Mesenchymal stem cell (in vitro differentiated cells and primary cell): ENCODE results near the gene PRDM12.

ENCODE experiments used
- DNase-seq: peaks from one replicate; pipeline ENCODE4 v3.0.0-alpha.2; 2013
- H2AFZ ChIP-seq: one replicate; pipeline ENCODE4 v1.6.1; 2013; ENCODE audit warnings: low read depth, mild to moderate bottlenecking, control low read depth, inconsistent platforms, low read length, moderate library complexity
- H2AK5ac ChIP-seq: 2 replicates; pipeline ENCODE4 v1.6.1; 2013; ENCODE audit warnings: low read length, moderate library complexity, mild to moderate bottlenecking, inconsistent platforms; ENCODE audit not compliant: severe bottlenecking
- H2BK120ac ChIP-seq: one replicate; pipeline ENCODE4 v1.6.1; 2013; ENCODE audit warnings: low read depth, mild to moderate bottlenecking, inconsistent platforms, low read length, moderate library complexity
- H2BK12ac ChIP-seq, 2 experiments: one replicate each; pipeline ENCODE4 v1.6.1; 2013; ENCODE audit warnings: inconsistent platforms in 2 of 2, low read length in 2 of 2, mild to moderate bottlenecking in 2 of 2, moderate library complexity in 2 of 2, control low read depth in 1 of 2
- H2BK15ac ChIP-seq: one replicate; pipeline ENCODE4 v1.6.1; 2013; ENCODE audit warnings: mild to moderate bottlenecking, low read depth, inconsistent platforms; ENCODE audit not compliant: poor library complexity, severe bottlenecking
- H2BK5ac ChIP-seq: 2 replicates; pipeline ENCODE4 v1.6.1; 2013; ENCODE audit warnings: low read depth, mild to moderate bottlenecking, low read length, control low read depth, inconsistent platforms; ENCODE audit not compliant: poor library complexity, severe bottlenecking
- H3K14ac ChIP-seq, 2 experiments: one replicate each; pipeline ENCODE4 v1.6.1; 2013; ENCODE audit warnings: inconsistent platforms in 2 of 2, low read length in 2 of 2, control low read depth in 1 of 2, mild to moderate bottlenecking in 1 of 2, moderate library complexity in 1 of 2
- H3K18ac ChIP-seq, 2 experiments: one replicate each; pipeline ENCODE4 v1.6.1; 2013; ENCODE audit warnings: inconsistent platforms in 2 of 2, low read length in 2 of 2, control low read depth in 1 of 2, low read depth in 1 of 2, mild to moderate bottlenecking in 1 of 2
- H3K23ac ChIP-seq, 2 experiments: one replicate each; pipeline ENCODE4 v1.6.1; 2013; ENCODE audit warnings: inconsistent platforms in 2 of 2, low read length in 2 of 2, mild to moderate bottlenecking in 2 of 2, moderate library complexity in 2 of 2, control low read depth in 1 of 2
- H3K27ac ChIP-seq: 2 replicates; pipeline ENCODE4 v1.5.1; 2013; ENCODE audit warnings: mild to moderate bottlenecking, moderate library complexity, low read length, control low read depth, inconsistent platforms; ENCODE audit not compliant: poor library complexity, severe bottlenecking
- H3K27me3 ChIP-seq, 2 experiments: 2 replicates each; pipeline versions ENCODE4 v1.6.1 to v1.7.0; 2013; ENCODE audit warnings: low read length in 2 of 2, mild to moderate bottlenecking in 2 of 2, moderate library complexity in 2 of 2, control low read depth in 1 of 2, inconsistent platforms in 1 of 2; ENCODE audit not compliant: control insufficient read depth in 1 of 2, insufficient read depth in 1 of 2
- H3K36me3 ChIP-seq, 2 experiments: 2 replicates each; pipeline versions ENCODE4 v1.6.1 to v1.7.0; 2013; ENCODE audit warnings: low read length in 2 of 2, control low read depth in 1 of 2, inconsistent platforms in 1 of 2, low read depth in 1 of 2, mild to moderate bottlenecking in 1 of 2; ENCODE audit not compliant: insufficient read depth in 2 of 2, control insufficient read depth in 1 of 2
- H3K4ac ChIP-seq, 2 experiments: one replicate each; pipeline ENCODE4 v1.6.1; 2013; ENCODE audit warnings: inconsistent platforms in 2 of 2, low read length in 2 of 2, mild to moderate bottlenecking in 2 of 2, moderate library complexity in 2 of 2, control low read depth in 1 of 2, low read depth in 1 of 2
- H3K4me1 ChIP-seq: 2 replicates; pipeline ENCODE4 v1.6.1; 2013; ENCODE audit warnings: low read depth, low read length, control low read depth; ENCODE audit not compliant: control insufficient read depth, insufficient read depth
- H3K4me2 ChIP-seq: 2 replicates; pipeline ENCODE4 v1.6.1; 2013; ENCODE audit warnings: low read length, mild to moderate bottlenecking, inconsistent platforms; ENCODE audit not compliant: poor library complexity, severe bottlenecking
- H3K4me3 ChIP-seq, 2 experiments: 2 replicates each; pipeline versions ENCODE4 v1.5.1 to v1.7.0; 2013; ENCODE audit warnings: low read length in 2 of 2, mild to moderate bottlenecking in 2 of 2, control low read depth in 1 of 2, low read depth in 1 of 2; ENCODE audit not compliant: insufficient read depth in 1 of 2
- H3K79me1 ChIP-seq: replicated peaks from 2 replicates; pipeline ENCODE4 v1.6.1; 2013; ENCODE audit warnings: mild to moderate bottlenecking, control low read depth, low read length, inconsistent platforms; ENCODE audit not compliant: poor library complexity, severe bottlenecking
- H3K9ac ChIP-seq: 2 replicates; pipeline ENCODE4 v1.7.0; 2013; ENCODE audit warnings: mild to moderate bottlenecking, low read length, moderate library complexity
- H3K9me3 ChIP-seq: 2 replicates; pipeline ENCODE4 v1.7.0; 2013; ENCODE audit warnings: mild to moderate bottlenecking, low read length; ENCODE audit not compliant: control insufficient read depth
- H4K8ac ChIP-seq: one replicate; pipeline ENCODE4 v1.6.1; 2013; ENCODE audit warnings: inconsistent platforms, mild to moderate bottlenecking, low read length, moderate library complexity
- H4K91ac ChIP-seq: one replicate; pipeline ENCODE4 v1.6.1; 2013; ENCODE audit warnings: mild to moderate bottlenecking, low read length, inconsistent platforms
- WGBS: methylation state at CpG from one replicate; pipeline ENCODE4 v1.1.7; 2013; ENCODE audit warnings: mixed read lengths; 5-methylcytosine and 5-hydroxymethylcytosine counted together

The PRDM12 gene

DNA sequence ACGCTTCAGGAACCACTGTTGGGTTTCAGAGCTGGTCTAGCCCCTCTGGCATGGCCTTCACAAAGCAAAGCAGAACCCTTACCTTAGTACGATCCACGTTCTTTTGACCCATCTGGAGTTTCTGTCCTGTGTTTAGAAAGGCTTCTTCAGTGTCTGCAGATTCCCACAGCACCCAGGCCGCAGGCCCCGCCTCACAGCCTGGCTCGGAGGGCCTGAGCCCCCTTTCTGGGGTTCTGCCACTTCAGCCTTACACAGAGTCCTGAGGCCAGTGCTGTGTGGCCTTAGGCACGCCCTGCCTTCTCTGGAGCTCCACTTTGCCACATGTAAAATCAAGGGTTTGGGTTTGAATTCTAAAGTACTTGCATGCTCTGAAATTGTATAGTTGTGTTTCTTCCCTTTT lies 31.6 kb upstream of the PRDM12 start:
- Histone ChIP-seq H3K4me3 (no peak overlapping the region), H2BK15ac (no peak overlapping the region), H3K36me3 (peaks cover 85 to 92% of the 10 kb centered on the region in 2 experiments), H4K91ac (no peak overlapping the region), H2BK5ac (no peak overlapping the region), H2AFZ (no peak overlapping the region), H2BK120ac (no peak overlapping the region), H4K8ac (no peak overlapping the region), H2AK5ac (no peak overlapping the region), H3K4ac (no peak overlapping the region), H3K9ac (no peak overlapping the region), H3K27me3 (no peaks in the 10 kb centered on the region), H3K79me1 (peaks cover 35% of the 10 kb centered on the region), H3K4me2 (no peak overlapping the region), H3K27ac (no peak overlapping the region), H2BK12ac (no peak overlapping the region), H3K18ac (no peak overlapping the region), H3K23ac (no peak overlapping the region), H3K4me1 (no peaks in the 10 kb centered on the region), H3K14ac (no peak overlapping the region), H3K9me3 (no peaks in the 10 kb centered on the region)
- 95% methylated on average over 7 of the region's 7 CpGs for WGBS
- DNase-seq: no peak

GRCh38 chr9:130633336-130634190 lies 30.8 kb upstream of the PRDM12 start:
- Histone ChIP-seq H3K79me1 (peaks cover 28% of the 10 kb centered on the region), H3K4me3 (no peak overlapping the region), H3K9ac (no peak overlapping the region), H4K91ac (no peak overlapping the region), H2AFZ (no peak overlapping the region), H3K4me2 (no peak overlapping the region), H4K8ac (no peak overlapping the region), H3K36me3 (peaks cover 83 to 90% of the 10 kb centered on the region in 2 experiments), H2BK5ac (no peak overlapping the region), H2BK15ac (no peak overlapping the region), H3K23ac (no peak overlapping the region), H3K4ac (no peak overlapping the region), H3K18ac (no peak overlapping the region), H3K4me1 (no peaks in the 10 kb centered on the region), H3K27ac (no peak overlapping the region), H3K14ac (no peak overlapping the region), H2BK120ac (no peak overlapping the region), H2BK12ac (no peak overlapping the region), H3K9me3 (no peaks in the 10 kb centered on the region), H2AK5ac (no peak overlapping the region), H3K27me3 (no peaks in the 10 kb centered on the region)
- no peak for DNase-seq
- WGBS: 99% methylated on average over 22 of the region's 25 CpGs

DNA sequence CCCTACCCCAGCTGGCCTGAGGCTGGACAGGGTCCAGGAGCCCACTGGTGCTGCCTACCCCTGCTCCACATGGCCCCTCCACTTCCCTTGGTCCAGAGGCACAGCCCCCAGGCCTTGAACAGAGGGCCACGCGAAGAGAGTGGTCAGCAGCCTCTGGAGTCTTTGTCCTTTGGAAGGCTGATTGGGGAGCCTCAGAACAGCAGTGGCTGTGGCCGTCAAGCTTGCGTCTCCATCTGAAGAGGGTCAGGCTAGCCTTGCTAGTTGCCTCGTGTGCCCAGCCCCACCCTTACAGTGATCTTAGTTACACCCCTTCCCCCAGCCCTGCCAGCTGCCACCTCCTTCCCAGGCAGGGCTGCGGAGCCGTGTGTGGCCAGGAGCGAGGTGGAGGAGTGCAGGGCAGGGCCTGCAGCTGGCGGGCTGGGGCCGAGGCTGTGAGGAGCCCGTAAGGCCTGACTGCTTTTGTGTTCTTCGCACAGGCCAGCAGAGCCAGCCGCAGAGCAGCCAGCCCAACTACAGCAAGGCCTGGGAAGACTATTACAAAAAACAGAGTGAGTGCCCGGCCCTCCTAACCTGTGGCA lies 30.1 kb upstream of the PRDM12 start:
- H3K9ac ChIP-seq: no peak overlapping the region
- H4K8ac ChIP-seq: no peak overlapping the region
- no peak overlapping the region for H2BK12ac ChIP-seq
- H2AFZ ChIP-seq: no peak overlapping the region
- H2BK5ac ChIP-seq: no peak overlapping the region
- no peaks in the 10 kb centered on the region for H3K27me3 ChIP-seq
- H2AK5ac ChIP-seq: no peak overlapping the region
- no peak overlapping the region for H3K4ac ChIP-seq
- H2BK15ac ChIP-seq: no peak overlapping the region
- no peak overlapping the region for H2BK120ac ChIP-seq
- H3K9me3 ChIP-seq: no peaks in the 10 kb centered on the region
- no peak overlapping the region for H3K27ac ChIP-seq
- WGBS: 94% methylated on average over 14 of the region's 14 CpGs
- H3K14ac ChIP-seq: no peak overlapping the region
- no peak overlapping the region for H3K4me3 ChIP-seq
- H3K4me1 ChIP-seq: no peaks in the 10 kb centered on the region
- no peak overlapping the region for H3K4me2 ChIP-seq
- no peak overlapping the region for H3K23ac ChIP-seq
- peaks cover 27% of the 10 kb centered on the region for H3K79me1 ChIP-seq
- H3K36me3 ChIP-seq: peaks cover 88 to 93% of the 10 kb centered on the region in 2 experiments
- no peak overlapping the region for H3K18ac ChIP-seq
- no peak for DNase-seq
- H4K91ac ChIP-seq: no peak overlapping the region

DNA sequence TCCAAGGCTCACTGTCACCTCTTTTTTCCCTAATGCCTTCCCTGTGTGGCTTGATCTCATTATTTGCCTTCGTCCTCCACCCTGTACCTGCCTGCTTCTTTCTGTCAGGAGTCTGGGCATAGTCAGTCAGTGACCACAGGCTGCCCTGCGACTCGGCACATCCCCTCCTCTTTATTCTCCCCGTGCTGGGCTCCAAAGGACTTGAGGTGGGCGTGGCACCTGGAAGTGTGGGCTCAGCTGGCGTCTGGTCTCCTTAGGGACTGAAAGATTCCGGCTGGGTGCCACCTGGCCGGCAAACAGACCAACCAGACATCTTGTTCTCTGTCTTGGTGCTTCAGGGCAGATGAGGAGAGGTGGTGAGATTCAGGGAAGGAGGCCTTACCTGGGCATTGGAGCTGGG lies 29.6 kb upstream of the PRDM12 start:
- Histone ChIP-seq H4K91ac (no peak overlapping the region), H4K8ac (no peak overlapping the region), H3K79me1 (peaks cover 23% of the 10 kb centered on the region), H3K27me3 (no peaks in the 10 kb centered on the region), H3K14ac (no peak overlapping the region), H3K4me2 (no peak overlapping the region), H2AFZ (no peak overlapping the region), H3K4ac (no peak overlapping the region), H3K27ac (no peak overlapping the region), H2AK5ac (no peak overlapping the region), H2BK5ac (no peak overlapping the region), H3K4me3 (no peak overlapping the region), H3K9ac (no peak overlapping the region), H3K23ac (no peak overlapping the region), H2BK120ac (no peak overlapping the region), H3K9me3 (no peaks in the 10 kb centered on the region), H3K18ac (no peak overlapping the region), H2BK12ac (no peak overlapping the region), H3K36me3 (peaks cover 85 to 89% of the 10 kb centered on the region in 2 experiments), H2BK15ac (no peak overlapping the region), H3K4me1 (no peaks in the 10 kb centered on the region)
- no peak for DNase-seq
- WGBS: 96% methylated on average over 8 of the region's 8 CpGs
